ENCODE results near the gene TBXAS1. TPM values are rescaled to one million over a fixed set of nuclear protein-coding genes. Genes with fewer than 3 reads are reported as not detected.

TBXAS1 gene
- total and polyA plus RNA-seq, 2 experiments from 2014 or later, result 1.3 TPM; not detected in 1

GRCh38 chr7:140031364-140031763 is 202.3 kb downstream of the TBXAS1 start (continued):
- TF ChIP-seq ZNF462 (CRISPR knock-in tag; IDR thresholded peaks at IDR 0.05), result no peak
- TF ChIP-seq EZH2phosphoT487 (IDR thresholded peaks at IDR 0.05; ENCODE audit: unreplicated experiment), result no peak

- no peak for ATAC-seq
- Histone ChIP-seq H2AFZ (no peak overlapping the region), H3F3A (replicated peaks; ENCODE audit: low read depth) (no peaks in the 10 kb centered on the region), H3K4me1 (ENCODE audit: insufficient read depth) (no peaks in the 10 kb centered on the region), H3K27ac (ENCODE audit: low read depth) (no peak overlapping the region), H3K36me3 (ENCODE audit: insufficient read depth) (no peaks in the 10 kb centered on the region), H3K9me2 (ENCODE audit: insufficient read depth) (no peaks in the 10 kb centered on the region), H3K27me3 (ENCODE audit: insufficient read depth) (no peaks in the 10 kb centered on the region), H3K79me2 (replicated peaks; ENCODE audit: insufficient read depth) (no peaks in the 10 kb centered on the region), H3K4me3 (no peak overlapping the region), H3K4me2 (no peak overlapping the region), H4K20me1 (replicated peaks; ENCODE audit: insufficient read depth) (no peaks in the 10 kb centered on the region)
- no peaks in the 10 kb centered on the region for H3K27me3 Mint-ChIP-seq (ENCODE audit: insufficient read depth, low read depth, poor library complexity)
- no peak for DNase-seq (ENCODE audit: low spot score)
- no peaks in the 10 kb centered on the region for H3K9me3 Mint-ChIP-seq
- H3K4me1 Mint-ChIP-seq, result no peaks in the 10 kb centered on the region
- no peak overlapping the region for H3K27ac Mint-ChIP-seq
- no peak overlapping the region for H3K4me3 Mint-ChIP-seq
- H3K36me3 Mint-ChIP-seq (ENCODE audit: low read depth), result peaks cover 3% of the 10 kb centered on the region; the same call in 1 of the 3 replicates
- TF ChIP-seq ZNF331 (CRISPR knock-in tag; IDR thresholded peaks at IDR 0.05; ENCODE audit: low read depth), result no peak
- TF ChIP-seq CREB1 (CRISPR knock-in tag; IDR thresholded peaks at IDR 0.05; ENCODE audit: low read depth), result no peak
- TF ChIP-seq EZH2phosphoT487 (IDR thresholded peaks at IDR 0.05; ENCODE audit: unreplicated experiment), result no peak
- TF ChIP-seq CTCF (conservative IDR thresholded peaks at IDR 0.05; ENCODE audit: low read depth in 2 of 2), result no peak
- TF ChIP-seq NANOG (IDR thresholded peaks at IDR 0.05; ENCODE audit: borderline replicate concordance), result no peak
- TF ChIP-seq REST (IDR thresholded peaks at IDR 0.05; ENCODE audit: unreplicated experiment), result no peak
- no peak for TF ChIP-seq EZH2 (IDR thresholded peaks at IDR 0.05; ENCODE audit: low read depth, unreplicated experiment)
- no peak for TF ChIP-seq ZNF114 (CRISPR knock-in tag; IDR thresholded peaks at IDR 0.05)
- no peak for TF ChIP-seq JUNB (IDR thresholded peaks at IDR 0.05; ENCODE audit: unreplicated experiment)
- TF ChIP-seq POLR2AphosphoS5 (IDR thresholded peaks at IDR 0.05; ENCODE audit: low read depth), result no peak
These were observed 204.0 kb downstream of the TBXAS1 start for GRCh38 chr7:140033036-140033435.
